SK-N-SH treated with all-trans-retinoic acid at 6 μM for 48 hours (cell line): ENCODE results near the gene ELOVL5.

ENCODE experiments used
- ATAC-seq: fragments of 200-7000 bp; cut with Tn5 transposase; 3 replicates; pipeline ENCODE4 v1.9.1; 2020; ENCODE audit warnings: mild to moderate bottlenecking, moderate library complexity
- ARNTL ChIP-seq: fragments of 450-650 bp; formaldehyde crosslinking; IDR thresholded peaks from 2 replicates; pipeline ENCODE4 v1.5.0; 2020; ENCODE audit warnings: low read depth, mild to moderate bottlenecking, moderate library complexity, borderline replicate concordance
- BACH2 ChIP-seq: fragments of 250-450 bp; sonication (Bioruptor Pico); IDR thresholded peaks from 2 replicates; pipeline ENCODE4 v1.9.0; 2021; ENCODE audit warnings: mild to moderate bottlenecking, borderline replicate concordance
- CSDC2 ChIP-seq: fragments of 250-450 bp; sonication (Bioruptor Pico); IDR thresholded peaks from 2 replicates; pipeline ENCODE4 v1.5.0; 2020; ENCODE audit warnings: mild to moderate bottlenecking, moderate library complexity
- CSRNP3 ChIP-seq: fragments of 250-450 bp; sonication (Bioruptor Pico); IDR thresholded peaks from 2 replicates; pipeline ENCODE4 v1.5.1; 2021; ENCODE audit warnings: mild to moderate bottlenecking, moderate library complexity
- ESRRG ChIP-seq: fragments of 250-450 bp; sonication (Bioruptor Pico); IDR thresholded peaks from 2 replicates; pipeline ENCODE4 v1.6.1; 2021; ENCODE audit warnings: mild to moderate bottlenecking
- OSR1 ChIP-seq: fragments of 250-450 bp; sonication (Bioruptor Pico); IDR thresholded peaks from 2 replicates; pipeline ENCODE4 v1.8.0; 2022; ENCODE audit warnings: moderate library complexity, mild to moderate bottlenecking, inconsistent platforms
- PATZ1 ChIP-seq: fragments of 250-450 bp; sonication (Bioruptor Pico); IDR thresholded peaks from 2 replicates; pipeline ENCODE4 v1.8.0; 2020; ENCODE audit warnings: mild to moderate bottlenecking, moderate library complexity, borderline replicate concordance
- POU6F1 ChIP-seq: fragments of 250-450 bp; sonication (Bioruptor Pico); IDR thresholded peaks from 2 replicates; pipeline ENCODE4 v1.8.0; 2021; ENCODE audit warnings: low read depth, mild to moderate bottlenecking, moderate library complexity, borderline replicate concordance
- RARB ChIP-seq: fragments of 250-450 bp; sonication (Bioruptor Pico); IDR thresholded peaks from 2 replicates; pipeline ENCODE4 v1.8.0; 2021; ENCODE audit warnings: mild to moderate bottlenecking, moderate library complexity
- SNAI2 ChIP-seq: fragments of 250-450 bp; sonication (Bioruptor Pico); IDR thresholded peaks from 2 replicates; pipeline ENCODE4 v1.5.0; 2020; ENCODE audit warnings: mild to moderate bottlenecking, moderate library complexity
- TCF4 ChIP-seq: fragments of 250-450 bp; sonication (Bioruptor Pico); IDR thresholded peaks from 2 replicates; pipeline ENCODE4 v1.8.0; 2021; ENCODE audit warnings: mild to moderate bottlenecking, moderate library complexity, borderline replicate concordance
- TOX ChIP-seq: fragments of 250-450 bp; sonication (Bioruptor Pico); IDR thresholded peaks from 2 replicates; pipeline ENCODE4 v1.8.0; 2021; ENCODE audit warnings: mild to moderate bottlenecking, moderate library complexity, borderline replicate concordance
- TSHZ2 ChIP-seq: fragments of 250-450 bp; sonication (Bioruptor Pico); IDR thresholded peaks from 2 replicates; pipeline ENCODE4 v1.5.0; 2020; ENCODE audit warnings: mild to moderate bottlenecking, moderate library complexity
- ZFP3 ChIP-seq: fragments of 250-450 bp; sonication (Bioruptor Pico); IDR thresholded peaks from 2 replicates; pipeline ENCODE4 v1.5.0; 2020; ENCODE audit warnings: mild to moderate bottlenecking, moderate library complexity
- ZFP30 ChIP-seq: fragments of 450-650 bp; formaldehyde crosslinking; IDR thresholded peaks from 2 replicates; pipeline ENCODE4 v1.5.0; 2022; ENCODE audit warnings: mild to moderate bottlenecking, moderate library complexity
- ZNF565 ChIP-seq: fragments of 450-650 bp; formaldehyde crosslinking; conservative IDR thresholded peaks from 2 replicates; pipeline ENCODE4 v1.5.0; 2020; ENCODE audit warnings: low read depth, mild to moderate bottlenecking, moderate library complexity
- ZNF70 ChIP-seq: fragments of 450-650 bp; formaldehyde crosslinking; IDR thresholded peaks from 2 replicates; pipeline ENCODE4 v1.5.0; 2020; ENCODE audit warnings: mild to moderate bottlenecking, moderate library complexity
- ZNF8 ChIP-seq: fragments of 450-650 bp; formaldehyde crosslinking; IDR thresholded peaks from 2 replicates; pipeline ENCODE4 v1.5.0; 2020; ENCODE audit warnings: mild to moderate bottlenecking, moderate library complexity

The ELOVL5 gene

GRCh38 chr6:53294611-53295010 lies 54.1 kb downstream of the ELOVL5 start:
- TF ChIP-seq RARB: no peak
- TF ChIP-seq ZNF565 (CRISPR knock-in tag): no peak
- TF ChIP-seq ESRRG (CRISPR knock-in tag): no peak
- TF ChIP-seq TCF4 (CRISPR knock-in tag): no peak
- no peak for TF ChIP-seq ZFP30
- no peak for ATAC-seq

GRCh38 chr6:53294095-53294494 lies 54.7 kb downstream of the ELOVL5 start:
- peak; percentile 73 for ATAC-seq
- TF ChIP-seq SNAI2 (CRISPR knock-in tag) (no peak), ZNF8 (CRISPR knock-in tag) (no peak), BACH2 (CRISPR knock-in tag) (no peak), POU6F1 (CRISPR knock-in tag) (no peak), PATZ1 (CRISPR knock-in tag) (no peak), TSHZ2 (CRISPR knock-in tag) (no peak)

GRCh38 chr6:53293691-53294090 lies 55.1 kb downstream of the ELOVL5 start:
- ATAC-seq: no peak
- no peak for TF ChIP-seq TOX (CRISPR knock-in tag)
- no peak for TF ChIP-seq CSRNP3 (CRISPR knock-in tag)
- no peak for TF ChIP-seq ZNF70
- no peak for TF ChIP-seq SNAI2 (CRISPR knock-in tag)
- TF ChIP-seq ARNTL: no peak
- TF ChIP-seq ZFP3: no peak
- no peak for TF ChIP-seq ZNF8 (CRISPR knock-in tag)
- TF ChIP-seq CSDC2 (CRISPR knock-in tag): no peak
- no peak for TF ChIP-seq ESRRG (CRISPR knock-in tag)
- TF ChIP-seq ZFP30: no peak
- TF ChIP-seq TCF4 (CRISPR knock-in tag): no peak
- no peak for TF ChIP-seq PATZ1 (CRISPR knock-in tag)
- TF ChIP-seq OSR1 (CRISPR knock-in tag): no peak
